ENCODE results near the gene ZNF92.
"Not testable (repeated sequence)": the region's sequence is repeated elsewhere in the genome, so short reads cannot be mapped to it uniquely, and the experiment has no call there.

Gene ZNF92

DNA sequence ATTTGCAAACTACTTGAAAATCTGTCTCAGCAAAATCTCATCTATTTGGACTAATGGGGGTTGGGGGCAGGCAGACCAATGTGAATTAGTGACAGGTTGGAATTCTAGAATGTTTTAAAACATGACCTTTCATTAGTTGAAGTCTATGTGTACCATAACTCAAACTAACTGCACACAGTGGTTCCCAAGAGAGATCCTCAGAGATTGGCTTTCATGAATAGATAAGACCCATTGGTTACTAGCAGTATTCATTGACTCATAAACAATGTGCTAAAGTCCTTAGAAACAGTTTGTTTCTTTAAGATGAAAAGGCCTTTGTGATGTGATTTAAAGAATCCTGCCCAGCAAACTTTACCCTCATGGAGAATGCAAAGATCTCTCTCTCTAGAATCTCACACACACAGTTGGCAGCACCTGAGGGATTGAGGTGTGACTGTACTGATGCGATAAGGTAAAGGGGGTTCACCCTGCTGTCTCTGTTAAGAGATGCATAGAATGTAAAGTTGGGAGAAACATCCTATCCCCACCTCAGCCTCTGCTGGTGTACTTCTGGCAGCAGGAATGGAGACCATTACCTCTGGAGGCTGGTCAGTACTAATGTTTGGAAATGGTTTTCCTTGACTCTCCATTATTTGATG lies 70.7 kb downstream of the ZNF92 start:
- FAIRE-seq (no peak), DNase-seq (ENCODE audit: insufficient read length, low spot score) (no peak)
- TF ChIP-seq, protein P1, sequence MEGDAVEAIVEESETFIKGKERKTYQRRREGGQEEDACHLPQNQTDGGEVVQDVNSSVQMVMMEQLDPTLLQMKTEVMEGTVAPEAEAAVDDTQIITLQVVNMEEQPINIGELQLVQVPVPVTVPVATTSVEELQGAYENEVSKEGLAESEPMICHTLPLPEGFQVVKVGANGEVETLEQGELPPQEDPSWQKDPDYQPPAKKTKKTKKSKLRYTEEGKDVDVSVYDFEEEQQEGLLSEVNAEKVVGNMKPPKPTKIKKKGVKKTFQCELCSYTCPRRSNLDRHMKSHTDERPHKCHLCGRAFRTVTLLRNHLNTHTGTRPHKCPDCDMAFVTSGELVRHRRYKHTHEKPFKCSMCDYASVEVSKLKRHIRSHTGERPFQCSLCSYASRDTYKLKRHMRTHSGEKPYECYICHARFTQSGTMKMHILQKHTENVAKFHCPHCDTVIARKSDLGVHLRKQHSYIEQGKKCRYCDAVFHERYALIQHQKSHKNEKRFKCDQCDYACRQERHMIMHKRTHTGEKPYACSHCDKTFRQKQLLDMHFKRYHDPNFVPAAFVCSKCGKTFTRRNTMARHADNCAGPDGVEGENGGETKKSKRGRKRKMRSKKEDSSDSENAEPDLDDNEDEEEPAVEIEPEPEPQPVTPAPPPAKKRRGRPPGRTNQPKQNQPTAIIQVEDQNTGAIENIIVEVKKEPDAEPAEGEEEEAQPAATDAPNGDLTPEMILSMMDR (IDR thresholded peaks at IDR 0.05; ENCODE audit: insufficient read depth, missing control alignments): no peak

GRCh38 chr7:65444899-65445823 lies 71.5 kb downstream of the ZNF92 start:
- DNase-seq (ENCODE audit: insufficient read length, low spot score): no peak
- no peak for FAIRE-seq
- TF ChIP-seq, protein P1 (IDR thresholded peaks at IDR 0.05; ENCODE audit: insufficient read depth, missing control alignments): no peak

DNA sequence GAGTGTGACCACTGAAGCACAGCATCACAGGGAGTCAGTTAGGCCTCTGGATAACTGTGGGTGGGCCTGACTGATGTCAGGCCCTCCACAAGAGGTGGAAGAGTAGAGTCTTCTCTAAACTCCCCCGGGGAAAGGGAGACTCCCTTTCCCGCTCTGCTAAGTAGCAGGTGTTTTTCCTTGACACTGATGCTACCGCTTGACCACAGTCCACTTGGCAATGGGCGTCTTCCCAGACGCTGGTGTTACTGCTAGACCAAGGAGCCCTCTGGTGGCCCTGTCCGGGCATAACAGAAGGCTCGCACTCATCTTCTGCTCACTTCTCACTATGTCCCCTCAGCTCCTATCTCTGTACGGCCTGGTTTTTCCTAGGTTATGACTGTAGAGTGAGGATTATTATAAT lies 73.4 kb downstream of the ZNF92 start:
- not testable (repeated sequence) for FAIRE-seq; DNase-seq (ENCODE audit: insufficient read length, low spot score)
- TF ChIP-seq, protein P1 (IDR thresholded peaks at IDR 0.05; ENCODE audit: insufficient read depth, missing control alignments): peak; percentile 34

GRCh38 chr7:65448816-65449504 lies 75.3 kb downstream of the ZNF92 start:
- FAIRE-seq (no peak), DNase-seq (ENCODE audit: insufficient read length, low spot score) (no peak)
- TF ChIP-seq, protein P1 (IDR thresholded peaks at IDR 0.05; ENCODE audit: insufficient read depth, missing control alignments): no peak

DNA sequence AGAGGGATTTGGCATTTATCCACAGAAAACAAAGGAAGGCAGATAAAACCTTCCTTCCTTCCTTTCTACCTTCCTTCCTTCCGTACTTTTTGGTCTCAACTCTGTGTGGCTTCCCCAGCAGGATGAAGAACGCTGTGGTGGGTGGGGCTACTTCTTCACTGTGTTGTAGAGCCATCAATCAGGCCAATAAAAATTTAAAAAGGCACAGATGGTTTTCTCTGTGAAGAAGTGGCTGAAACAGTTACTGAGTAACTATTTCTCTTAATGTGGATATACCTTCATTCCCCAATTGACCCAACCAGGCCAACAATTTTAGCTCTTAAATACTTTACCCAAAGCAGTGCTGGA lies 75.8 kb downstream of the ZNF92 start:
- FAIRE-seq: no peak
- TF ChIP-seq, protein P1 (IDR thresholded peaks at IDR 0.05; ENCODE audit: insufficient read depth, missing control alignments): no peak
- DNase-seq (ENCODE audit: insufficient read length, low spot score): no peak

All from D721Med (cell line).